GM08714 (cell line): ENCODE measurements around the gene CRYL1.

ENCODE experiments used
- H3K4me3 ChIP-seq: fragments of 200-500 bp; sonication (Bioruptor generic); 2 replicates; pipeline ENCODE4 v1.5.1; 2014; ENCODE audit warnings: mild to moderate bottlenecking, low read length, inconsistent platforms
- ZNF274 ChIP-seq: IDR thresholded peaks from 2 replicates; pipeline ENCODE4 v1.6.1; 2012; ENCODE audit warnings: mild to moderate bottlenecking, low read depth, low read length

CRYL1 gene

GRCh38 chr13:20366056-20366455 is 159.6 kb downstream of the CRYL1 start:
- no peak for TF ChIP-seq ZNF274
- H3K4me3 ChIP-seq: no peak overlapping the region

DNA sequence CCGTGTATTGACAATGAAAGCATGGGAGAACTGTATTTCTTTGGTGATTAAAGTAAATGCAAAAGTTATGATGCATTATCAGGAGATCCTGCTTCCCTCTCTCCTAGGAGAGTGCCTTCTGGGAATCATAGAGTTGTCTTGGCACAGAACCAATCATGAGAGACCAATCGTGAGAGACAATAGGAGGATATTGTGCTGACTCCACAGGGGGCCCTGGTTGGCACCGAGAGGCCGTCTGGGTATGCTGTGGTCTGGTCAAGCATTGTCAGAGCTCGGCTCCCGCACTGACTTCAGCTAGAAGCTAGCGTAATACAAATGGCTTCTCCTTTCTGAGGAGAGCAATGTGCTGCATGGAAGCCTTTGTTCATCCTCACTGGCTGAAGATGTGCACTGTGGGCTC is 162.1 kb downstream of the CRYL1 start:
- no peak overlapping the region for H3K4me3 ChIP-seq
- TF ChIP-seq ZNF274: no peak

DNA sequence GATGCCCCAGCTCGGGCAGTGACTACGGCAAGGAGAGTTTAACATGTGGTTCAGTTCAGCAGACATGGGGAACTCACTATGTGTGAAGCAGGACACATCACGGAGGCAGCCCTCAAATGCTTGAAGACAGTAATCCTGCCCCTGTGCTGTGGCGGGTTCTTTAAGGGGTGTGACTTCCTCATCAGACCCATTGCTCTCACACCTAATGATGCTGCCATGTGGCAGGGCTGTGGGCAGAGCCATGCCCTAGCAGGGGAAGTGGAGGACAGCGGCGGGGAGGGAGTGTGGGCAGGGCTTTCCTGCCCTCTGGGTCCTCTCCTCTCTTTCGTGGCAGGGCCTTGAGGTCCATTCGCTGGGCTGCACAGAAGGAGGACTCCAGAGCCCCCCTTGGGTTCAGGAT is 162.5 kb downstream of the CRYL1 start:
- no peak overlapping the region for H3K4me3 ChIP-seq
- TF ChIP-seq ZNF274: no peak

DNA sequence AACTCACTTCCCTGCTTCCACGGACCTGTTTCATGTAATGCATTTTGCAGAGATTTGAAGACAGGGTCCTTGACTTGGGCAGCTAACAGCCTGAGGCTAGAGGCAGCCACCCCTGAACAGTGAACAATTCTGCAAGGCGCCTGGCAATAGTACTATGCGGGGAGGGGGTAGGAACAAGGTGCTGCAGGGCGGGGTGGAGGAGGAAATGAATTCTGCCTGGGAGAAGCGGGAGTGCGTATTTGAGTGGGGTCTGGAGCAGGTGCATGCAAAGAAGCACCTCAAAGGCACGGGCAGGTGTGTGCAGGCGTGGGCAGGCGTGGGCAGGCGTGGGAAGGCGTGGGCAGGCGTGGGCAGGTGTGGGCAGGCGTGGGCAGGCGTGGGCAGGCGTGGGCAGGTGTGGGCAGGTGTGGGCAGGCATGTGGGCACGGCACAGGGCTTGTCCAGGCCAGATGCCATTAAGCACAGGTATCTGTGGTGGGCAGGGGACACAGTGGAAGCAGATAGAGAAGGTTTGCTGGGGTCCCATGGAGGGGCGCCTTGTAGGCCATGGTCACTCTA is 163.1 kb downstream of the CRYL1 start:
- no peak overlapping the region for H3K4me3 ChIP-seq
- no peak for TF ChIP-seq ZNF274

DNA sequence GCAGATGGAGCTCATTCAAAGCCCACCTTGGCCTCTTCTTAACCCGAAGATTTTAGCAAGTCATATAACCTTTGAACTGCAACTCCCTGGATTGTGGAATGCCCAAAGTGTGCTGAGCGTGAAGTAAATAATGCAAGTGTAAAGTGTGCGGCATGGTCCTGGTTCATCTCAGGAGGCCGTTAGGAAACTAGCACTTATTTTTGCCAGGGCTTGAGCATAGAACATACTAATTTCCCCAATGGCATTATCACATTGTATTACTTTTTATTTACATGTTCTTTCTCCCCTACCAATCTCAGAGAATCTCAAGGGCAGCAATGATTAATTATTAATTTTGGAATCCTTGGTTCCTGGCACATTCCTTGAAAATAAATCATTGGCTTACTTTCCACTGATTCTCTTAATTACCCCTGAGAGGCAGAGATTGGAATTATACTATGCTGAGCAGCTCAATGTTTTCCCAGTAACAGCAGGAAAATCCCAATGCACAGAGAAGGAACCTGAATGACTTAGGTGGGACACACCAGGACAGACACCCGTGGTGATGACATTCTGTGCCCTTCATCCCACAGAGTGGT is 164.7 kb downstream of the CRYL1 start:
- no peak overlapping the region for H3K4me3 ChIP-seq

GRCh38 chr13:20360041-20360491 is 165.6 kb downstream of the CRYL1 start:
- H3K4me3 ChIP-seq: no peak overlapping the region
- no peak for TF ChIP-seq ZNF274

More for the DNA sequence above, 164.7 kb downstream of the CRYL1 start:
- TF ChIP-seq ZNF274: no peak

DNA sequence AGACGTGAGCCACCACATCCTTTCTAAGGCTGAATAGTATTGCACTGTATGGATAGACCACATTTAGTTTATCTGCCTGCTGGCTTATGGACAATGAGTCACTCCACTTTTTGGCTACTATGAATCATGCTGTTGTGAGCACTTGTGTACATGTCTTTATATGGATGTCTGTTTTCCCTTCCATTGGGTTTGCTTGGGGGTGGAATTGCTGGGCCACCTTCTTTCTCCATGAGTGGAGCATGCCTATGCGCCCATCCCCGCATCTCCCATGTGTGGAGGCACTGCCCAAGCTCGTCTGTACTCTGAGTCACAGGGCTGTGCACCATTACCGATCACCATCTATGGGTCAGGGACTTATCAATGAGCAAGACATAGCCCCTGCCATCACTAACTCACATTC is 166.3 kb downstream of the CRYL1 start:
- H3K4me3 ChIP-seq: no peak overlapping the region
- no peak for TF ChIP-seq ZNF274

- no peak overlapping the region for H3K4me3 ChIP-seq
- TF ChIP-seq ZNF274: no peak
Measured at GRCh38 chr13:20358022-20358421, 167.6 kb downstream of the CRYL1 start.

GRCh38 chr13:20356444-20356843 is 169.2 kb downstream of the CRYL1 start:
- H3K4me3 ChIP-seq: no peak overlapping the region
- no peak for TF ChIP-seq ZNF274

DNA sequence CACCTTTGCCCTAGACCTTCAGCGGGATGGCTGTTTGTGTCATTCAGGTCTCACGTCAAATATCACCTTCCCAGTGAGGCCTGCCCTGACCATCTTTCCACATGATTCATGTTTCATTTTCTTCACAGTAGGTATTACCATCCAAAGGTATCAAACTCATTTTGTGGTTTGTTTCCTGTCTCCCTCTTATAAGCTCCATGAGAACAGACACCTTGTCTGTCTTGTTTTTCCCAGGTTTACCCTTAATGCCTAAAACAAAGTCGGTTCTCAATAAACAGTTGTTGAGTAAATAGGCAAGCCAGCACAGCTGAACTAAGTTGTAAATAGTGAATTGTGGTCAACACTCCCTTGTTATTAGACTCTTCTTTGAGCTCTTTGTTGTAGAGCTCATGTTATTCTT is 170.9 kb downstream of the CRYL1 start:
- no peak overlapping the region for H3K4me3 ChIP-seq
- no peak for TF ChIP-seq ZNF274

DNA sequence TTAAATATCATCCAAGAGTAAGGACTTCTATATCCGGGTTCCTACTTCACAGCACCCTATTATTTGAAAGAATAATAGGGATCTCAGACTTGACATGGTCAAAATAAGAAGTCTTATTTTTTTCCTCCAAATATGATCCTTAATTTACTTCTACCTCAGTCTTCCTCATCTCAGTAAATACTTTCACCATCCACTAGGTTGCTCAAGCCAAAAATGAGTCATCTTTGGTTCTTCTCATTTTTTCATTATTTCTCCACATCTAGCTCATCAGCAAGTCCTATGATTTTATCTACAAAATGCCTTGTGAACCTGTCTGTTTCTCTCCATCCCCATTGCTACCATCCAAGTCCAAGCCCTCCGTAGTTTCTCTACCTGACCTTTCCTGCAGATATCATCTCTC is 171.7 kb downstream of the CRYL1 start:
- no peak overlapping the region for H3K4me3 ChIP-seq
- TF ChIP-seq ZNF274: no peak
